Activated CD4-positive, CD25-positive, alpha-beta regulatory T cell treated with anti-CD3 and anti-CD28 coated beads, Interleukin-2, amount 50 U/mL, for 16 hours (primary cell): ENCODE data around the gene RMP24.
"Not testable (repeated sequence)": the region's sequence is repeated elsewhere in the genome, so short reads cannot be mapped to it uniquely, and the experiment has no call there.

Experiments used
- DNase-seq: peaks from one replicate; pipeline ENCODE4 v3.0.0-alpha.2; 2020; ENCODE audit warnings: low read depth, low spot score

RMP24 gene

DNA sequence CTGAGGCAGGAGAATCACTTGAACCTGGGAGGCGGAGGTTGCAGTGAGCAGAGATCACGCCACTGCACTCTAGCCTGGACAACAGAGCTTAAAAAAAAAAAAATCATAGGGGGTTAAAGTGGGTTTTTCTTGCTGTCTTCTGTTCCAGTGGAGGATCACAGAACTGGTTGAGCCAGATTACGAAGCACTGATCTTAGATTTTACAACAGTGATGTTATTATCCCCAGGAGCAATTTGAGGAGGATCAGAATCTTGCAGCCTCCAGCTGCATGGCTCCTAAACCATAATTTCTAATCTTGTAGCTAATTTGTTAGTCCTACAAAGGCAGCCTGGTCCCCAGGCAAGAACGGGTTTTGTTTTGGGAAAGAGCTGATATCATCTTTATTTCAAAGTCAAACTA lies 4.6 kb upstream of the RMP24 start:
- DNase-seq = not testable (repeated sequence)

DNA sequence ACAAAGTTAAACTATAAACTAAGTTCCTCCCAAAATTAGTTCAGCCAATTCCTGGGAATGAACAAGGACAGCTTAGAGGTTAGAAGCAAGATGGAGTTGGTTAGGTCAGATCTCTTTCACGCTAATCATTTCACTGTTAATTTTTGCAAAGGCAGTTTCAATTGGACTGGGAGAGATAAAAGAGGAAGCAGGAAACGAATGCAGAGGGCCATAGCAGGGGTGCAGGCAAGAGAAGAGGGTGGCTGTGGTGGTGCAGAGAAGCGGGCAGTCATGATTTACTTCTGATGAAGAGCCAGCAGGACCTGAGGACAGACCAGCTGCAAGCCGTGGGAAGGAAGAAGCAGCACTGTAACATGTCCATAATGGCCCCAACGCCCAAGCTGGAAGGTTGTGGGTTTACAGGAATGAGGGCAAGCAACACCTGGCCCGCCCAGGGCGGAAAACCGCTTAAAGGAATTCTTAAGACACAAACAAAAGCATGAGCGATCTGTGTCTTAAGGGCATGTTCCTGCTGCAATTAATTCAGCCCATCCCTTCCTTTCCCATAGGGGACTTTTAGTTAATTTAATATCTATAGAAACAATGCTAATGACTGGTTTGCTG lies 4.1 kb upstream of the RMP24 start:
- no peak for DNase-seq

DNA sequence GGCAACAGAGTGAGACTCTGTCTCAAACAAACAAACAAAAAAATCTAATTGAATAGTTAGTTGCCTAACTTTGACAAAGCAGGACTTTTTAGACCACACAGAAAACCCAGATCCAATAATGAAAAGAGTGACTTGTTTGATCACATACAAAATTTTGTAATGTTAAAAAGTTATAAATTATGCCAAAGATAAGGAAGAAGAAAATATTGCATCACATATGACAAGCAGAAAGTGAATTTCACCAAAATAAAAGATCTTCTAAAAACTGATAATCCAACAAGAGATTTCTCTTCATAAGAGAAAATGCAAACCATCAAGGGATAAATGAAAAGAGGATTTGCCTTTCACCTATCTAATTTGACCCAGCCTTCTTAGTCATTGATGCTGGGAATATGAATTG lies 2.8 kb upstream of the RMP24 start:
- no peak for DNase-seq

DNA sequence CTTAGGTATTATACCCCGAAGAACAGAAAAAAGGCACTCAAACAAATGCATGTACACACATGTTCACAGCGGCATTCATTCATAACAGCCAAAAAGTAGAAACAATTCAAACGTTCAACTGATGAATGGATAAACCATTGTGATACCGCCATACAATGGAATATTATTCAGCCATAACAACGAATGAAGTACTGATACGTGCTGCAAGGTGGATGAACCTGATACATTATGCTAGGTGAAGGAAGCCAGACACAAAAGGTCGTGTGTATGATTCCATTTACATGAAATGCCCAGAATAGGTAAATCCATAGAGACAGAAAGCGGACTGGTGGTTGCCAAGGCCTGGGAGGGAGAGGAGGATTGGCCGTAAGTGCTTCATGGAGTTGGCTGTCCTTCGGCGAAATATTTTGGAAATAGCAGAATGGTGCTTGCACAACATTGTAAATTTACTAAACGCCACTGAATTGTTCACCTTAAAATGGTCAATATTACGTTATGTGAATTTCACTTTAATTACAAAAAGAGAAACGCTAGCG lies 750 bp upstream of the RMP24 start:
- DNase-seq = no peak

DNA sequence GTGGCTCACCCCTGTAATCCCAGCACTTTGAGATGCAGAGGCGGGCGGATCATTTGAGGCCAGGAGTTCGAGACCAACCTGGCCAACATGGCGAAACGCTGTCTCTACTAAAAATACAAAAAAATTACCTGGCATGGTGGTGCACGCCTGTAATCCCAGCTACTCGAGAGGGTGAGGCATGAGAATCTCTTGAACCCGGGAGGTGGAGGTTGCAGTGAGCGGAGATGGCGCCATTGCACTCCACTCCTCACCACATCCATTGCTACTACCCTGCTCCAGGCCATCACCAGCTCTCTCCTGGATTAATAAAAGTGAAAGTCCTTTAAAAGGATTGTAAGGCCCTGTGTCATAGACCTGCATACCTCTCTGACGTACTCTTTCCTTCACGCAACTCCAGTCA lies 1.2 kb downstream of the RMP24 start:
- DNase-seq = no peak

DNA sequence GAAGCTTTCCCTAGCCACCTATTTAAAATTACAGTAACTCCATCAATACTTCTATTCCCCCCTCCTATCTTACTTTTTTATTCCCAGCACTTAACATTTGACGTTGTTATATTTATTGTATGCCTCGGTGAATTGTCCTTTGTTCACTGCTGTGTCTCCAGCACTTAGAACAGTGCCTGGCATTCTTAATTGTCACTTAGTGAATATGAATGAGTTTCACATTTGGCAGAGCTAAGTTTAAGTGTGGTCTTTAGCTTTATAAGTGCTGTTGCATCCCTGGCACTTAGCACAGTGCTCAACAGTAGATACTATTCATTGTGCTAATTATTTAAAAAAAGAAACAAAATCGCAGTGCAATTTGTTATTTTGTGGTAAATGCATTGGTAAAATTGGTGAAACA lies 1.7 kb downstream of the RMP24 start:
- no peak for DNase-seq

DNA sequence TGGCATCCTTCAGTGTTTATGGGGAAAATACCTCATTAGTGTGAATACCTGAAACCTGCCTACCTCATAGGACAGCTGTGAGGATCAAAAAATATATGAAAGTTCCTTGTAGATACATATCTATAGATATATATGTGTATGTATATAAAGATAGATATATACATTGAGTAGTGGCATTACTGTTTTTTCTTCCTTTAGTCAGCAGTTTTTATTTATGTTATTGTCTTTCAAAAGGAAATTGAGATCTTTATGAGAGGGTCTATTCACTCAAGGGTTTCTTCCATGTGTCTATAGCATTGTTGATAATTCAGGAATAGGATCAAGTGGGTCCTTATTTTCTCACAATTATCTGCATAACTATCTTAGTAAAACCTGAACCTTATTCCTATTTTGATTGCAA lies 6.6 kb downstream of the RMP24 start:
- no peak for DNase-seq

DNA sequence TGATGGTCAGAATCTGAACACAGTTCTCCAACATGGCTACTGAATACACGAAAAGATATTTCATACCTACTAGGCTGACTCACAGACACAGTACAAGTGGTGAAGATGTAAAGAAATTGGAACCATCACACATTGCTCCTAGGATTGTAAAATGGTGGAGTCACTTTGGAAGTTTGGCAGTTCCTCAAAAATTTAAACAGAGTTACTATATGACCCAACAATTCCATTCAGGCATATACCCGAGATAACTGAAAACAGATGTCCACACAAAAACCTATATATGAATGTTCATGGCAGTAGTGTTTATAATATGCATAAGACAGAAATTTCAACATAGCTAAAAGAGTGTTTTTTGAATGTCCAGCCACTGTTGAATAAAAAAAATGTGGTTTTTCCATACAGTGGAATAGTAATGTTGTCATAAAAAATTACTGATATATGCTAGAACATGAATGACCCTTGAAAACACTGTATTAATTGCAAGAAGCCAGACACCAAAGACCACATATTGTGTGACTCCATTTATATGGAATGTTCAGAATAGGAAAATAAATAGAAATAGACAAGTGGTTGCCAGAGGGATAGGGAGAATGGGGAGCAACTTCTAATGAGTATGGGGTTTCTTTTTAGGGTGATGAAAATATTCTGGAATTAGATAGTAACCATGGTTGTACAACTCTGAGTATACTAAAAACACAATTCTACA lies 10.1 kb downstream of the RMP24 start:
- no peak for DNase-seq

DNA sequence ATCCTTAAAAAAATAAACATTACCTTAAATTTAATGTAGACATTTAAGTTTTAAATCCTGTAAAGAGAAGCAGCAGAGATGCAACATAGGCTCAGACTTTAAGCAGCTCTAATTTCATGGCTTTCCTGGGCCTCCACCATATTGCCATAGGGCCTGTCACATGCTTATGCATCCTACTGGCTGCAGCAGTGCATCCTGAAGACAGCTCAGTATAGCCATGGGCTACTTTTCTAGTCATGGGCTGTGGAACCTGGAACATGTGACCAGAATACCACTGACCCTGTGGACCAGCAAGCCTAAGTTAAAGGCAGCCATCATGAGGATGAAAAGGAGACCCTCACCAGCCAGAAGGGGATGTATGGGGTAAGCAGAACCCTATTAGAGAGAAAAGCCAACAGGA lies 10.7 kb downstream of the RMP24 start:
- no peak for DNase-seq

DNA sequence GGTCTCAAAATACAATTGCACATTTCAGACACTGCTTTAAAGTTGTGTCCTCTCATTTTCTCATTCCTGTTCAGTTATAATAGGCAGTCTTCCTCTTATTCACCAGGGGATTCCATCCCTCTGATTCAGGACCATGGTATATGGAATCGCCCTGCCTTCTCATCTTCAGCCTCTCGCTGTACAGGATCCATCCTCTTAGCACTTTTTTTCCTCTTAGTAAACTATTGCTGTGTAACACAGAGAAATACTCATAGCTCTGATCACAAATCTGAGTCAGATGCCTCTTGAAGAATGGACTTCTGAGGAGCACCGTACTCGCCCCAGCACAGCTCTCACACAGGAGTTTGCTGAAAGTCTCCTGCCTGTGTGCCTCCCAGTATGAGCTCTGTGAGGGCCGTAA lies 11.3 kb downstream of the RMP24 start:
- DNase-seq = no peak

DNA sequence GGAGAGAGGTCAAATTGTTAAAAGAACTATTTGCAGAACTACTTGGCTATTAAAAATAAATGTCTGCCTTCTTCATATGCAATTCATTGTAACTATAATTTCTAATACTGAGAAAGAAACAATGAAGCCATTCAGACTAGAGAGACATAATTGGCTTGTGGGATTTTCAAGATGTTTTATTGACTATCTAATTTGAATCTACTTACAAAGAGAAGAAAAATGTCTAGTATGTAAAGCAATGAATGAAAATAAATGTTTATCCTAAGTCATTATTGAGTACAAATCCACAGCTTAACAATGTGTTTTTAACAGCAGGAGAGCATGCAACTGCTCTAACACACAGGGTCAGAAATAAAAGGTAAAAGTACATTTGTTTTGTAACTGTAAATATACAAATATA lies 19.2 kb downstream of the RMP24 start:
- no peak for DNase-seq

DNA sequence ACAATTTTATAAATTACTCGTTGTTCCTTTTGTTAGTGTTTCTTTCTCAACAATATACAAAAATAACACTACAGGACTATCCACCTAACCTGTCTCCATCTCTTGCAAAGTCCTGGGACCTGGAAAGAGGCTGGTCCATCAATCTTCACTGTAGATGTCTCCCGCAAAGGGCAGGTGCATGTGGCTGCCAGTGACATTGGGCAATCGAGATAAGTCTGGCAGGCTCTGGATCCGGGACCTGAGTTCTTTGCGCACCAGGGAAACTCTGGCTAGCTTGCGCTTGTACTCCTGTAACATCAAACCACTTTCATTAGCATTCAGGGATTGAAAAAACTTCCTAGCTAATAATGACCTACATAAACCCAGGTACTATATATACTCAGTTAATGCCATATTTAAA lies 20.5 kb downstream of the RMP24 start:
- no peak for DNase-seq

DNA sequence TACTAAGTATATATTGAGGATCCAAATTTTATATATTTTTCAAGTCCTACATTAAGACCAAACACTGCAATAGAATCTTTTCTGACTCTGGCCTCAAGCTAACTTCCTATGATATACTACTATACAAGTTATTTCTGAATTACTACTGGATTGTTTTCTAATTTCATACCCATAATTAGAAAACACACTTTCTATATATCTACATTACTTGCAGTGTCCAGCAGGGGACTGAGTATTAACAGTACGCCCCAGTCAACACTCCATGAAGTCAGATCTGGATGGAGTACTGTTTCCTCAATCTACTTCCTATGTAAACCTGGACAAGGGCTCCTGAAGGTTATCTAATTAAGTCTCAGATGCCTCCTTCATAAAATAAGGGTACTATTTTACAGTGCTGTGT lies 26.5 kb downstream of the RMP24 start:
- no peak for DNase-seq

DNA sequence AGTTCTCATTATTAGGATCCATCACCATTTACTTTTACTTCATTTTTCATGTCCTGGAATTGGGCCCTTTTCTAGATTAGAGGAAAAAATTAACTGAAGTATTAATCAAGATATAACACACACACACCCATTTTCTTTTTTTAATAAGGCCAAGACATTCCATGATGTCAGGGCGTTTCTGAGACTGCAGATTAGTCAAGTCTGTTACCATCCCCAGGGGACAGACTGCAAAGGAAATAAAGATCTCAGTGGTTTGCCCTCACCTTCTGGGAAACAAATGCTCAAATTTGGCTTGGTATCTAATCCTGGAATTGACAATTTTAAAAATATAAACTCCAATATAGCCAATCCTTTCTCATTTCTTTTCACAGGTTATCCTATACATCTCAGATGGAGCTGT lies 27.4 kb downstream of the RMP24 start:
- no peak for DNase-seq

DNA sequence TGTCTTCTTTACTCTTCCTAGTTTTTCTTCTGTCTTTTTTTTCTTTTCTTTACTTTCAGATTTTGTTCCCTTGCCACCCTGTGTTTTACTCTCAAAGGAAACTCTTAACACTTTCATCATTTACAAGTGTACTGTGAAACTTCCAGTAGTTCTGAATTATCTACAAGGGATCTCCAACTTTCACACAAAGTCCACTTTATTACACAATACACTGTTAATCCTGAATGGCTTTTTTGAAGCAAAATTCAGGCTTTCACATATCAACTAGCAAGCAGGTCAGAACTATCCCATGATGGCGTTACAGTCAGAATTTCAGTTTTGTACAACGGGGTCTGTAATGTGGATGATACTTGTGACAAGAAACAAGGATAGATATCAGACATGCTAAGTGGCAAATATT lies 34.5 kb downstream of the RMP24 start:
- DNase-seq = no peak

DNA sequence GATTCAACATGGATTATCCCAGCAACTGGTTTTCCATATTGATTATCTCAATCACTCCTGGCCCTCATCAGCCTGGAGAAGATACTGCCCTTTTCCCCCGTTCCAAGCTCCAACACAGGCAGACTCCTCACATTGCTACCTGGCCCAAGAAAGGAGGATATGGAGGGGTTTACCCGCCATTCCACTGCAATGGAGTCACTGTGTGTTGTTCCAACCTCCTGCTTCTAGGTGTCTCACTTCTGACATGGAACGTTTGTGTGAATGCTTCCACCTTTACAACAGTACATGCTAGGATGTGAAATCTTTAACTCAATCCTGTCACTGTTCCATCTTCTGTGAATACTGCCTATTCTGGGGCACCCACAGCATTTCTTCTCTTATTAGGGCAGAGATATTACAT lies 36.7 kb downstream of the RMP24 start:
- no peak for DNase-seq

DNA sequence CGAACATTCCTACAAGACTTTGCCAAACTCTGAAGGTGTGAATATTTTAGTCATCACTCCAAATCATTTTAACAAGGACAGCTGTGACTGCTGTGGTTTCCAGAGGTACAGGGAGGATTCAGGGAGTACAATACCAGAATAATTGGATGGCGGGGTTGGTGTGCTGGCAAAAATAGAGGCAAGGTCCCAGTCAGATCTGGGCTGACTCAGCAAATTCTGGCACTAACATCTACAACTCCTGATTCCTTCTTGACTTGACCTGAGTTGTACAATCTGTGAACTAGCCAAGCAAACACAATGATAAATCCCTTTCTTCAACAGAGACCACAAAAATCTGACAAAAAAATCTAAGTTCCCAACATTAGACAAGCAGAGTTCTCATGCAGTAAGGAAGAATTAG lies 40.4 kb downstream of the RMP24 start:
- DNase-seq = no peak

DNA sequence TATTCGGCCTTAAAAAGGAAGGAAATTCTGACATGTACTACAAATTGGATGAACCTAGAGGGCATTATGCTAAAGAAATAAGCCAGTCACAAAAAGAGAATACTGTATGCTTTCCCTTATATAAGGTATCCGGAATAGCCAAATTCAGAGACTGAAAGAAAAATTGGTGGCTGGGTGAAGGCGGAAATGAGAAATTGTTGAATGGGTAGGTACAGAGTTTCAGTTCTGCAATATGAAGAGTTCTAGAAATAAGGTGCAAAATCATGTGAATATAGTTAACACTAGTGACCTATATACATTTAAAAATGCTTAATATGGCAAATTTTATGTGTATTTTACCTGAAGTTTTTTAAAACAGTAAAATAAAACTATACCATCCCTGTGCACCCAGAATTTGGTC lies 43.1 kb downstream of the RMP24 start:
- DNase-seq = no peak

DNA sequence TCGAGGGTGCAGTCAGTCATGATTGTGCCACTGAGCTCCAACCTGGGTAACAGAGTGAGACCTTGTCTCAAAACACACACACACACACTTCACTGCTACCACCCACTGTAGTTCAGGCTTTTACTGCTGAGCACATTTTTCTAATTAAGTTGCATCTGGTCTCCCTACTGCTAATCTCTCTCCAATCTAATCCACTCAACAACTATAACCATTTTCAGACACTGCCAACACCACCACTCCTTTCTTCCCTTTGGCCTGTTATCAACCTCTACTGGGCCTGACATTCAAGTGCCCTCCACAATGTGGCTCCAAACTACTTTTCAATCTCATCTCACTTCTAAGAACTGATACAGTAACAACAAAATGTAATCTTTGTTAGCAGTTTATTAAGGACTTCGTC lies 44.8 kb downstream of the RMP24 start:
- DNase-seq = no peak

DNA sequence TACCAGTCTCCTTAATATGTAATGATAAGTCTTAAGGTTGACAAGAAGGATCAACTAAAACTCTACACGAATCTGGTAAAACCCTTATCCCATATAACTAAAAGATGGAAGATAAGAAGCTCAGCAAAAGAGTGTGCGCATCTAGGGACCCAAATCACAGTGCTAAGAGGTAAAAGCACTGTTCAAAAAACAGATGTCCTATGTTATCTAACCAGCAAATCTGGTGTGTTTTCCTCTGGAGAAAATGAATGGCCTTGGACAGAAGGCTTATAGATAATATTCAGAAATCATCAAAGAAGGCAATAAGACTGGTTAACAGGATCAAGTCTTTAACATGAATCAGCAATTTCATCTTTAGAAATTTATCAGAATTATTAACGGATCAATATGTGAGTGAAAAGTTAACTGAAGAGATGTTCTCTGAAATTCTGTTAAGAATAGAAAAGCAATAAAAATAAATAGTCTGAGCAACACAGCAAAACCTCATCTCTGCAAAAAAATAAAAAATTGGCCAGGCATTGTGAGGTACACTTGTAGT lies 47.8 kb downstream of the RMP24 start:
- no peak for DNase-seq

DNA sequence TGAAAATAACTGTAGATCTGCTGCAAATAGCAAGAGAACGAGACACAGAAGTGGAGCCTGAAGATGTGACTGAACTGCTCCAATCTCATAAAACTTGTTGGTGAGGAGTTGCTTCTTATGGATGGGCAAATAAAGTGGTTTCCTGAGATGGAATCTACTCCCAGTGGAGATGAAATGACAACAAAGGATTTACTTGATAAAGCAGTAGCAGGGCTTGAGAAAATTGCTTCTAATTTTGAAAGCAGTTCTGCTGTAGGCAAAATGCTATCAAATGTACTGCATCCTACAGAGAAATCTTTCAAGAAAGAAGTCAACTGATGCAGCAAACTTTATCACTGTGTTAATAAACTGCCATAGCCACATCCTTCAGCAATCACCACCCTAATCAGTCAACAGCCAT lies 50.9 kb downstream of the RMP24 start:
- no peak for DNase-seq

DNA sequence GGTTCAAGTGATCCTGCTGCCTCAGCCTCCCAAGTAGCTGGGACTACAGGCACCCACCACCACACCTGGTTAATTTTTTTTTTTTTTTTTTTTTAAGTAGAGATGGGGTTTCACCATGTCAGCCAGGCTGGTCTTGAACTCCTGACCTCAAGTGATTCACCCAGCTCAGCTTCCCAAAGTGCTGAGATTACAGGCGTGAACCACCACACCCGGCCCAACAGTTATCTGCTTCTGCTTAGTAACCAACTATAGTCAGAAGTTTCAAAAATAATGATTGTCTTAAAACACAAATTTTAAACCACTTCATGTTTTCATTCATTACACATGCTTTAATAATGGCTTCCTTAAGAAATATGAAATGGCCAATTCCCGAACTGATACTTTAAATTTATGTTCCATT lies 51.8 kb downstream of the RMP24 start:
- not testable (repeated sequence) for DNase-seq

DNA sequence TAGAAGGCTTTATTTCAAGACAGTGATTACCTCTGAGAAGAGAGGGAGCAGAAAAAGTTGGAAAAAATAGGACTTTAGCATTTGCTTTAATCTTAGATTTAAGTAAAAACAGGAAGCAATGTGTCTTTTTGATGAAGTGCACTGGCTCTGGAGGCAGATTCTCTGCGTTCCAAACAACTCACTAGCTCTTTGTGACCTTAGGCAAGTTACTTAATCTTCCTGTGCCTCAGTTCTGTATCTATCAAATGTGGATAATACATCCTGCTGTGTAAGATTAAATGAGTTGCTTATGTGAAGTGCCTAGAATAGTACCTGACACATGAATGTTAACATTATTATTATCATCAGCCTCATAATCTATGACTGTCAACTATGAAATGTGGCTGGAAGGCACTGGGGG lies 52.5 kb downstream of the RMP24 start:
- no peak for DNase-seq
